Germinal center (tissue), 1 donor: Measurements from ENCODE around the gene SIN3A.

Source experiments
- DNase-seq: peaks from one replicate; pipeline ENCODE4 v3.0.0; 2012; ENCODE audit warnings: mixed read lengths, low spot score

SIN3A gene

DNA sequence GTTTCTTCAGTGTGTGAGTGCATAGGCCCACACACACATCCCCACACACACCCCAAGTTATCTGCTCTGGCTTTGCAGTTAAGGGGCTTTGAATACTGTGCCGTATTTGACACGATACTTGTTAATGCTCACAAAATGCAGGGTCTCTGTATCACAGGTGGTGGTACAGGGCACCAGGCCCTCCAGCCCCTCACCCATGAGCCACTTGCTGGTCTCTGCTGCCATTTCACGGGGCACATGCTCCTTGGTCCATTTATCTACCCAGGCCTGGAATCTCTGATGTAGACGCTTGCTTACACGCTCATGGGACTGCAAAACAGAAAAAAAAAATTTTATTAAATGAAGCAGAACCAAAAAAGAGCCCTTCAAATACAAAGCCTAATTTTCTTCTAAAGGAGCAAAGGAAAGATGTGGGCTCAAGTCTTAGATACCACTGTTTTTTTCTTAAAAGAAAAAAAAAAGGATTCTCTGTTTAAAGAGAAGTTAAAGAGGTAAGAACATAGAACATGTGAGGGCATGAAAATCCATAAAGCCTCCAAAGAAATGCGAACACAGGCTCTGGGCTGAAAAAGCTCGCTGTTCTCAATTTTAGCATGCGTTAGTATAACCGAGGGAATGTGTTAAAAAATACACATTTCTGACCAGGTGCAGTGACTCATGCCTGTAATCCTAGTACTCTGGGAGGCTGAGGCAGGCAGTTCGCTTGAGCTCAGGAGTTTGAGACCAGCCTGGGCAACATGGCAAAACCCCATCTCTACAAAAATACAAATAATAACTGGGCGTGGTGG is 79.4 kb downstream of the SIN3A start:
- no peak for DNase-seq

DNA sequence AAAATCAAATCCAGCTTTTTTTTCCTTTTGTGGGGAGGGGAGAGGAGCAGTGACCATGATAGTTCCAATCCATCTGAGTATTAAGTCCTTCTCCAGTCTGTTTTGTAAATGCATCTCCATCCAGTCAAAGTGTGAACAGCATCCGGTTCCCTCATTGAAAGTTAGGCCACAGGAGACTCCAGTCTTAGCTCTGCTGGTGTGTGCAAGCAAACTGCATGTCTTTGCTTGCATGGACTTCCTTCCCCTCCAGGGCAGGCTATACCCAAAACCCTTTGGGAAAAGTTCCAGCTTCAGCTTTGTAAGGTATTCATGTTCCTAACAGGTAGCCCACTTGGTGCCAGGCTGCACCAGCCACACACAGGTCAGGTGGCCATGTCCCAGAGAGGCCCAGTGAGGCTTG is 80.0 kb downstream of the SIN3A start:
- no peak for DNase-seq

DNA sequence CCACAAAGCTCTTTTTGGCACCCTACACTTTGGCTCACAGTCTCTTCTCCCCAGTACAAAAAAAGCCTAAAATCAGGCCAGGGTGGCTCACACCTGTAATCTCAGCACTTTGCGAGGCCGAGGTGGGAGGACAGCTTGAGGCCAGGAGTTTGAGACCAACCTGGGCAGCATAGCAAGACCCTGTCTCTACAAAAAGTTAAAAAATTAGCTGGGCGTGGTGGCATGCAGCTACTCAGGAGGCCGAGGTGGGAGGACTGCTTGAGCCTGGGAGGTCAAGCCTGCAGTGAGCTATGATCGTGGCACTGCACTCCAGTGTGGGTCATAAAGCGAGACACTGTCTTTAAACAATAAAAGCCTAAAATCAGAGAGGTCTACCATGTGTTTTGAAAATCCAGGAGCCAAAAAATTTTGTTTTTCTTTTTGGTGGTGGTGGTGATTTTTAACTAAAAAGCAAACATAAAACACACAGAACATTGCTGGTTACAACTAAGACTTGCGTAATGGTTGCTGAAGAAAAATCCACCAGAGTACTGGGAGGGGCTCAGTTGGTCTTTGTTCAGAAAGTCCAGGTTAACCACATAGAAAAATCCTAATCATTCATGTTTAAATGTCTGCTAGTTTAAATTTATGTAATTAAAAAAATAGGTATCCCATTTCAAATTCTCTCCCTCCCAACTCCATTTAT is 81.5 kb downstream of the SIN3A start:
- no peak for DNase-seq

DNA sequence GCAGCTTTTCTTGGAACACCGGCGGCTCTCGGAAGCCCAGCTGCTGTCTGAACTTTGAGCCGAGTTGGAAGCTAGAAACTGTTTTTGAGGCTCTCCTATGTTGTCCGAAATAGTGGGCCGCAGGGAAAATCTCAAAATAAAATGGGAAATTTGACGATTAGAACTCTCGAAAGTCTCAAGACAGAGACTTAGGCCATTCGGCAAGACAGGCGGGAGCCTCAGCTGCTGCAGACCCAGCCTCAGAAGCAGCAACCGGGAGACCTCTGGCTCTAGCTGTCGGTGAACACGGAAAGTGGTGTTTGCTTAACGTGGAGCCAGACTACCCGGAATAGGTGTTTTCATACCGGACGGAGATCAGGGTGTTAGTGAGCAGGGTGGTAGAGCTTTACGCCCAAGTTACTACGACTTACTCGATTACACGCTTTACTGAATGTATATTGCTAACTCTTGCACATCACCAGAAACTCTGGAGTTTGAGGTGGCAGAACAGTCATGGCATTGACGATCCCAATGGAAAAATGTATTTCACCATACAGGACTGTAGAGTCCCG is 82.7 kb downstream of the SIN3A start:
- DNase-seq, result peak; percentile 51

DNA sequence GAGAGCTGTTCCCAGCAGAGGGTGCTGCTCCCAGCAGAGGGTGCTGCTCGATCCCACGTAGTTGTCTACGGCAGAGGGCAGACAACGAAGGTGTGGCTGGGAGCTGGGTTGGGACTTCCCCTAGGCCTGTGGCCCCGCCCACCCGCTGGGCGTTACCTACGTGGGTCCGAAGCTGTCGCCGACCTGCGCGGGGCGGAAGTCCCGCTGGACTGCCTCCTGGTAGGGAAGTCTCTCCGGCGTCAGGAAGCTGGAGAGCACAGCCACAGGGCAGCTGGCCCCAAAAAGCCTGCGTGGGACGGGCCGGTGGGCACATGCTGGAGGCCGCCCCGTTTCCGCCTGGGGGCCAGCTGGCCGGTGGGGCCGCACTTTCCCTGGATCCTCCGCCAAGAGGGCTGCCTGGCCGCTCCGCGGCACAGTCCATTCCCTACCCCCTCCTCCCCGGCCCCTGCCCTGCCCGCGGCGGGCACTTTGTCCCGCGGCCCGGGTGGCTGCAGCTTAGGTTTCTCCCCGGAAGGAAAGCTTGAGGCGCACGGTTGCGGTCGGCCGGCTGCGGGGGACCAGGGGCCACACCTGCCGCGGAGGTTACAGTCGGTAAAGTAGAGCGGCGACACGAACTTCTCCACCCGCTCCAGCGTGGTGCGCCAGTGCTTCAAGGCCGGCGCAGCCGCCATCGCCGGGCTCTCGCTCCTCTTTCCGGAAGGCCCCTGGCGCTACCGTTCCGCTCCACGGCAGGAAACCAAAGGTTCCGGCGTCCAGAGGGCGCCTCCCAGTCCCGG is 83.4 kb downstream of the SIN3A start, which contains the start of gene MAN2C1:
Gene MAN2C1, minus strand, starts transcription at position 695 of the 776 bp plus-strand sequence. Its CDS starts 24 bp downstream, at position 671.
- DNase-seq, result peak; percentile 92

DNA sequence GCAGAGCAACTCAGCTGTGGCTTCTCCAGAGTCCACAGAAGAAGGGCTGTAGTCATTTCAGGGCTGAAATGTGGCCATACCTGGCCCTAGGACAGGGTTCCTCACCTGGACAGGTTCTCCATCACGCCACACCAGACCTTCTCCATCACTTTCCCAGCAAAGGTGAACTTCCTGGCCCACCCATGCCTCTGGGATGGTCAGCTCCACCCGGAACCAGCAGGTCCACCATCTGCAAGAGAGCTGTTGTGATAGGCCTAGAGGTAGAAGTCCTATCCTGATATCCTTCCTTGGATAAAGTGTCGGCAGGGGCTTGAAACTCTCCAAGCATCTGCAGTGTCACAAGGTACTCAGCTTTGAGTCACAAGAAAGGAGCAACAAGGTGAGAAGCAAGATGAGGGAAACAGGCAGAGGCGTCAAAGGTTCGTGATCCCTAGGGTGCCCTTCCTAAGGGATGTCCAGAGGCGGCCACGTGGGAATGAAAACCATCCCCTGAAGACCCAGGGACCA is 84.0 kb downstream of the SIN3A start:
- no peak for DNase-seq

DNA sequence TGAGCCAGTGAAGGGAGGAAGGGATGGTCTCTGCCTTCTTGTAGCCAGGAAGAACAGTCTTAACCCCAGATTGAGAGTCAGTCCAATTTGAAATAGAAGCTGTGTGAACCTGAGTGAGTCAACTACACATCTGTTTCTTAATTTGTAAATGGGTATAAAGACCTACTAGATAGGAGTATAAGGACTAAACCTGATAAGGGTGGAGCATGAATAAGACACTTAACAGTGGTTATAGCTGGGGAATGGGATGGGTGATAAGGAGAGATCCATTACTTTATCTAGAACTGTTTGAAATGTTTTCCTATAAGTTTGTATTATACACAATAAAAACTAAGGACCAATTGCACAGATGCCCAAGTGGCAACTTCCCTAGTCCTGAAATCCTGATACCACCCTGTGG is 84.5 kb downstream of the SIN3A start:
- no peak for DNase-seq

DNA sequence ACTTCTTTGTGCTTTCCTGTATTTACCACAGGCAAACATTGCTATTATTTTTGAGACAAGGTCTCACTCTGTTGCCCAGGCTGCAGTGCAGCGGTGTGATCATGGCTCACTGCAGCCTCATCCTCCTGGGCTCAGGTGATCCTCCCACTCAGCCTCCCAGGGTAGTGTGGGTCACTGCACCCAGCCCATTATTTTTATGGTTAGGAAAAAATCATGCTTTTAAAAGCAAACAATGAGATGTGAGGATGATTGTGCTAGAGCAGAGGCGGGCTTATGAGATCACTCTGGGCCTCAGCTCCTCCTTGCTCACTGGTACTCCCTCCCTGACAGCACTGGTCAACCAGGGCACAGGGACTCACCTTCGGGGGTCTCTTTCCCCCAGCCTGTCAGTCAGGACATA is 85.3 kb downstream of the SIN3A start:
- DNase-seq, result no peak

DNA sequence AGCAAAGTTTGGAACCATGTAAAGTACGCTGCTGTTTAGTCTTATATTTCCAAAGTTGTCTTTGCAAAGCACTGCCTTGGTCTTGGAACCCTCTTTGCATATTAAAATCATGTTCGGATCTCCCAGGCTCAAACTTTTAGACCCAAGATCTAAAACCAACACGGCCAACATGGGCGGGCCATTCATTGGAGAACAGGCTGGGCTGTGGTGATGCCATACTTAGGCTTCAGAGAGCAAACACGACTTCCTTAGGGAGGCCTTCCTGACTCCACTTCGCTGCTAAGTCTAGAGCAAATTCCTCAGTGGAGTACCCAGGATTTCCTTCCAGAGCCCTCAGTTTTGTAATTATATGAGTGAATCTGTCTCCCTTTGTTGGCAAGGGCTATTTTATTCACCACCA is 86.6 kb downstream of the SIN3A start:
- no peak for DNase-seq

DNA sequence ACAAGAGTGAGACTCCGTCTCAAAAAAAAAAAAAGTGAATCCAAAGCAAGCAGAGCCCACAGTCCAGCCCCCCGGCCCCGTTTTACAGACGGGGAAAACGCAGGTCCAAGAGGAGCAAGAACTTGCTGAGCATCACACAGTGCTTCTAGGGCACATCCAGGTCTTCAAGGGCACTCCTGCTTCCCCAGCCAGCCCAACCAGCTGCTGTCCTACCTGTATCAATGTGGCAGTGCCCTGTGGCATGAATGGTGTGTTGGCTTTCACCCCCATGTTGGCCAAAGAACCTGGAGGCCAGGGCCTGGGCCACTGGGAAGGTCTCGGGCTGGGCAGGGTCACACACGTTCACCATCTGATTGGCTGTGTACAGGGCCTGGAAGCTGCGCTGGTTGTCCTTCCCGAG is 87.7 kb downstream of the SIN3A start:
- DNase-seq, result no peak

DNA sequence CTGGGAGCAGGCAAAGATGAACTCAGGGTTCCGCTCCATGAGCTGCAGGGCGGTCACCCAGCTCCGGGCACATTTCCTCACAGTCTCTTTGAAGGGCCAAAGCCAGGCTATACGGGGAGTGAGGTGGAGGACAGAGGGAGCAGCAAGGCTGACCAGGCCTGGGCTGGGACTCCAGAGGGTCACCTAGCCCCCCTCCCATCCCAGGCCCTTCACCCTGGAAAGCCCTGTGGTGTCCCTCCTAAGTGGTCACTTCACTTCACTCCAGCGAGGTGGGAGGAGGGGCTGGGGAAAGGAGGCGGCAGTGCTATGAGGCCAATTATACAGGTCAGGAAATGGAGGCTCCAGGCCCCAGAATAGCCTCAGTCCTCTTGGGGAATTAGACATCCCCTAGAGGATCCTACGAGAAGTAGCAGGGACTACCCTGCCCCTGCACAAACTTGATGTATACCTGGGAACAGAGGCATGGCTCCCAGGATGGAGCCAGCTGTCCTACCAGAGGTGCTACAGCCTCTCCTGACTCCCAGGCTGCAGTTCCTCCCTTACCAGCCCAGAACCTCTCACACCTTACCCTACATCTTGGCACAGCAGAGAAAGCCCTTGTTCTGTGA is 88.7 kb downstream of the SIN3A start:
- DNase-seq, result no peak

DNA sequence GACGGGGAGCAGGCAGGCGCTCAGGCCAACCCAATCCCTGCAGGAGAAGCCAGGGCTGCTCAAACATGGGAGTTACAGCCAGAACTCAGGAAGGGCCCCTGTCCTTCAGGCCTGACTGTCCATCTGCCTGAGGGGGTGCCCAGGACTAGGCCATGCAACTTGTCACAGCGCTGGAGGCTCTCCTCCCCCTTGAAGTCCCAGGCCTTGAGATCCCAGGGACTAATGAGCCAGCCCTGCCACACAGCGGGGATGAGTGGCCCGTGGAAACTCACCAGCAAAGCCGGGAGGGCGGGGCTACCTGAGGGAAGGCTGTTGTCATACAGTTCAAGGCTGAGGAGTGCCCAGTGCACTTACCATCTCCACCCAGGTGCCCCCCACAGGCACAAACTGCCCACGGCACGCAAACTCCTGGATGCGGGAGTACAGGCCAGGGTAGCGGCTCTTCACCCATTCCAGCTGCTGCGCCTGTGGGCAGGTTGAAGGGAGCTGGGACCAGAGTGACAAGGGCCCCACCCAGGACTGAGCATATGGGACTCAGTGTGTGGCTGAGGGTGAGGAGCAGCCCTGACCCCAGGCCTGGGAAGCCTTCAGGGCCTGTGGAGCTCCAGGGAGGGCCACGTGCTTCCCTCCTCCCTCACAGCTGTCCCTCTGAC is 89.4 kb downstream of the SIN3A start:
- DNase-seq, result no peak

DNA sequence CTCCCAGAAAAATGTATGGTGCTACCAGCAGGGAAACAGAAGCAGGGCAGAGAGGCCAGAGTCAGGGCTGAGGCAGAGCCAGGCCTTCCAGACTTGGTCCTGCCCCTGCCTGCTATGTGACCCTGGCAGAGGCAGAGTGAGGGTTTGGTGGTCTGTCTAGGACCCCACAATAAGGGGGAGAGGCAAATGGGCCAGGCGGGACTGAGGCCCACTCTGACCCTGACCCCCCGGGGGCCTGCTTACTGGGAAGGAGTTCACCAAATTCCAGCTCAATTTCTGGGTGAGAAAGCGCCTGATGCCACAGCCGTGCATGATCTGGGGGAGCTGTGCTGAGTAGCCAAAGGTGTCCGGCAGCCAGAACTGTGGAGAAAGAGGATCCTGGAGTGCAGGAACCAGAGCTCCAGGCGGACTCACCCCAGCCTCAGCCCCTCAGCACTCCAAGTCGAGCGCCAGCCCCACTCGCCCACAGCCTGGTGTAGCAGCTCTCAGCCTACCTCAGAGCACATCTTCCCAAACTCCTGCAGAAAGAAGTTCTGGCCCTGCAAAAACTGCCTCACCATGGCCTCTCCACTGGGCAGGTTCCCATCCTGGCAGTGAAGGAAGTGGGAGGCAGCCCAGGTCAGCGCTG is 90.0 kb downstream of the SIN3A start:
- DNase-seq, result no peak

DNA sequence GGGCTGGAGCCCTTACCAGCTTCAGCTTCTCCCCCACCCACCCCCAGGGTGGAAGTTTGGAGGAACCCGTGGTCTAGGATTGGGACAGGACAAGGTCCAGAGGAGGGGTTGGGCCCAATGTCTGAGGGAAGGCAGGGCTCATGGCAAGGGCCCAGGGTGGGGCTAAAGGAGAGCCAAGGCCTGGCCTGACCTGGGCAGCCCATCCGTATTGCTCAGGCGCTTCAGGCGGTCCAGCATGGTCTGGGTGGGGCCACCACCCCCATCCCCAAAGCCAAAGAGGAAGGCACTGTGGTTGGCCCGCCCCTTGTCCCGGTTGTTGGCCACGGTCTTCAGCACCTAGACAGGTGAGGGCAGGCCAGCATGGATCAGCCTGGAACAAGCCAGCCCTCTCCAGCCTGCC is 90.6 kb downstream of the SIN3A start:
- DNase-seq, result no peak

DNA sequence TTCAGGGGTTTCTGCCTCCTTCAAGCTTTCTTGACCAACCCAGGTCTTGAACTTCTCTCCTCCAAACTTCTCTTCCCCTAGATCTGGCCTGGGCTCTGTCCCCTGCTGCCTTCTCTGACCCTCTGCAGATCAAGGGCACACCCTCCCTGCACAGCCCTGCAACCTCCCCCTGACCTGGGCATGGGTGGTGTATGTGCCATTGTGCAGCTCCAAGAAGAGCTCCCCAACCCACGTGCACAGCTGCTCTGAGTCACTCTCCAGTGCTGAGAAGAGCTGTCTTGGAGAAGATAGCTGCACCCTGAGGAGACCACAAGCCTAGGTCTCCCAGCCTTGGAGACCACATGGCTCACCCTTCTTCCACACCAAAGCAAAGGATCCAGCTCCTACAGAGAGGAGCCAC is 91.1 kb downstream of the SIN3A start:
- no peak for DNase-seq

DNA sequence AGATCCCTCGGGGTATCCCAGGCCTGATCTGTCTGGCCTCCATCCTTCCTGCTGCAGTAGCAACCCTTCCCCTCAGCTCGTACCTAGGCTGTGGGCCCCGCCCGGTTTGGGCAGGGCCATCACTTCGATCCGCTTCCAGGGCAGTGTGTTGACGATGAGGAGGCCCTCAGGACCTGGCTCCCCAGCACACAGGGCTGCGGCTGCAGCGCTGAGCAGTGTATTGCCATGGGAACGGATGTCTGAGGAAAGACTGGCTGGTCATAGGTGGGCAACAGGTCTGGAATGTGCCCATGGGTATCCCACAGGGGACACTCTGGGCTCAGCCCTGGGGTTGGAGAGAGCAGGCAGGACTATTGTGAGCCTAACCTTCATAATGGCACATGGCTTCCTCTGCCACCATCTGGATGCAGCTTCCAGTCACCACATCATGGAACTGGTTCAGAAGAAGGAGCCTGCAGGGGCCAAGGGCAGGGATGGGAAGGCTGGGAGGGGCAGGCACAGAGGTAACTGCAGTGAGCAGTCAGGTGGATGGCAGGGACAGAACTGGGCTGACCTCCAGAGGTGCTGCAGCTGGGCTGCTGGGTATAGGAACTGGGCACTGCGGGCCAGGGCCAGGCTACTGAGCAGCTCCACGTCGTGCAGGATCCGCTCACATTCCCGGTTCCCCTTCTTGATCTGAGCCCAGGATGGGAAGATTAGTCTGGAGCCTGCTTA is 91.8 kb downstream of the SIN3A start:
- DNase-seq, result no peak

DNA sequence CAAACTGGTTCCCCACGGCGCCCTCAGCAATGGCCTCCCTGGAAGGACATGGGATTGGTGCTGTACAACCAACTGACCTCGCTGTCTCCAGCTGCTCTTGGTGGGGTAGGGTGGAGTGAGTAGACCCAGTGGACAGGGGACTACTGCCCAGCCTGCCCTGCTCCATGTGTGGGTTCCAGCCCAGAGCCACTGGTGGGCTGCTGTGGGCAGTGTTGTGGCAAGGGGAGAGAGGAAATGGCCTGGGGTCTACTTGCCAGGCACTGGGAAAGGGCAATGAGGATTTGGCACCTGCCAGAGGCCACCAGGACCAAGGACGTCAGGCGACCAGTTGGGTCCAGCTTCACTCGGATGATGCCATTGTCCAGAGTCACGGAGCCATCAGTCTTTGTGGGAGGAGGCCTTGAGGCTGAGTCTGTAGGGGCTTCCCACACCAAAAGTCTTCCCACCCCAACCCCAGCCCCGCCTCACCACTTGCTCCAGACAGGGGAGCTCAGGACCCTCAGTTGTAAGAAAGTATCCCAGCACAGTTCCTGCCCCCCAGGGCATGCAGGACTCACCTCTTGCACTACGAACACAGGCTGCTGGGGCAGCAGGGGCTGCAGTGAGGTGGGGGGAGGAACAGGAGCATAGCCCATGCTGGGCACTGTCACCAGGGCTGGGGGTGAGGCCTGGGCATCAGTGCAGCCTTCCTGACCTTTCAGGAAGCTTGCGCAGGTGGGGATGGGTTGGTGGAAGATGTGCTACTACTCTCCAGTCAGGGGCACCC is 92.5 kb downstream of the SIN3A start:
- DNase-seq, result no peak

DNA sequence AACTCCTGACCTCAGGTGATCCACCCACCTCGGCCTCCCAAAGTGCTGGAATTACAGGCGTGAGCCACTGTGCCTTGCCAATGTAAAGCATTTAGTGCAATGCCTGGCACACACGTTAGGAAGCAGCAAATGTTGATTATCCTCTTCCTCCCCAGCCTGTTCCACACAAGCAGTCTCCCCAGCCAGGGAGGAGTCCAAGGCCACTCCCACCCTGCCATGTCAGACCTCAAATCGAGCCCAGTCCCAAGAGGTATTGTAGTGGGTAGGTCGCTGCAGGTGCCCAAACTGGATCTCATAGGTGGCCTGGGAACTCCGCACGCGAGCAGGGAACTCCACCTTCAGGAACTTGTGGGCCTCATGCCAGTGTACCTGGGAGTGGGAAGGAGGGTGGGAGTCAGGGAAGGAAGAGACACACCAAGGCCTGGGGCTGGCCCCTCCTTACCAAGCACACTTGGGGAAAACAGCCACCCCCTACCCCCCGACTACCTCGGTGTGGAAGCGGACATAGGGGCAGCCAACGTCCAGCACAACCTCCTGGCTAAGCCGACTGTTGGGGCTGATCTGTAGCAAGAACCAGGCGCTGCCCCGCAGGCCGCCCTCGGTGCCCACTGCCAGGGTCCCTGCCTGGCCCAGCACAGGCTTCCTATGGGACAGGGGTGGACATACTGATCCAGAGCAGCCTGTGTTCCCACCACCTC is 93.4 kb downstream of the SIN3A start:
- DNase-seq, result no peak

DNA sequence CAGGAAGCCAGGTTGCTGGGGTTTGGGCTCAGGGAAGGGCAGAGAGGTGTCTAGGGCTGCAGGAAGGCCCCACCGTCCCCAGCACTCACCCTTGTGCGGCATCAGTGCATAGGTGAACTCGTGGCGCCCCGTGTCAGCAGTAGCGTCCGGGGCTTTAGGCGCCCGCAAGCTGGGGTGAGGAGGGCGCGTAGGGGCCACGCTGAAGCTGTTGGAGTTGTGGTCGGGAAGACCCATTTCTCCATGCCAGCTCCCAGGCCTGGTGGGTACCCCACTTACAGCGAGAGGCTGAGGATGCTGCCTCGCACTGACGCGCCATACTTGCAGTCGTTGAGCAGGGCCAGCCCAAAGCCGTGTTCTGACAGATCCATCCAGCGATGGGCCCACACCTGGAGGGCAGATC is 95.0 kb downstream of the SIN3A start:
- no peak for DNase-seq
